Right renal pelvis (tissue), 4 donors: ENCODE data around the gene PLK3. TPM values are rescaled to one million over a fixed set of nuclear protein-coding genes. Genes with fewer than 3 reads are reported as not detected.
A peak's percentile ranks its signal among the peaks of the same experiment; 100 is the strongest.
"Not testable (repeated sequence)": the region's sequence is repeated elsewhere in the genome, so short reads cannot be mapped to it uniquely, and the experiment has no call there.

Source experiments
- DNase-seq, 4 donors: peaks; one replicate each; pipeline ENCODE4 v3.0.0-alpha.2; 2013; ENCODE audit warnings: low read depth in 4 of 4, low spot score in 3 of 4, missing footprints in 1 of 4
- polyA plus RNA-seq, 4 donors: library from polyadenylated mRNA; unstranded; fragments of 120-200 nt; gene quantifications; one replicate each; pipeline ENCODE4 v1.2.1, GENCODE V29; 2013; ENCODE audit not compliant: insufficient read length in 4 of 4

The PLK3 gene
- polyA plus RNA-seq, 4 donors: 5.3 to 8.4 (median 6.6) TPM

DNA sequence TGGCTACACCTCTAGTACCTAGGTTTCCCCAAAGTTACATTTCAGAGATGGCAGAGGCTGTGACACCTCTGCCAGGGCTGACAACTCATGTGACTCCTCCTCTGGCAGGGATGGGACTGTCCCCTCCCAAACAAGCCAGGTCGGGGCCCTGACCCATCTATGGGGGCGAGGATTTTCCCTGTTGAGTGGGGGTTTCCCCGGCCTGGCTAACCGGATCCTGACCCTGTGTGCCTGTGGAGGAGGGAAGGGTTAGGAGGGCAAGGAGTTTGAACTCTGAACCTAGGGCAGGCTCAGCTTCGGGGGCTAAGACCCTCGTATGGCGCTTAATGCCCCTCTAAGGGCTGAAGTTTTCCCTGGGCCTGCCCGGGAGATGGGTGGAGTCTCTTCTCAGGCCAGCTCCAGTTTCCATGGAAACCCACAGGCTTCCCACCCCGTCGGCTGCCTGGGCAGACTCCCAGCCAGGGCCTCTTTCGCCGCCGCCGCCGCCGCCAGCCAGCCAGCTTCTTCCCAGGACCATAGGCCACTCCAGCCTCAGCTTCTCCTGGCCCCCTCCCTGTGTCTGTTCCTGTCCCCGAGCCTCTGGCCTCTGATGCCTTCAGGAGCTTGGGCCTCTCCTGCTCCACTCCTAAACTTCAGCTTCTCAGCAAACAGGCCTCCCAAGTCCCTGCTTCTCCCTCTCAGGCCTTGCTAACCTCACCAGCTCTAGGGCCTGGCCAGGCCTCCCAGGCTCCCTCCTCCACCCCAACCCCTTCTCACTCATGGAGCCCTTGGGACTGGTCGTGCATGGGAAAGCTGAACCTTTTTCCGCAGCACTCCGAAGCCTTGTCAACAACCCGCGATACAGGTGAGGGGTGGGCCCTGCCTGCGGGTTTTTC is 8.1 kb downstream of the PLK3 start, which contains the start of gene BTBD19:
TSS of gene BTBD19 (plus strand) at position 461 of the 875 bp plus-strand sequence. CDS start at position 759, 298 bp downstream.
- DNase-seq: peak in 1 of 4 donors; percentile 78

DNA sequence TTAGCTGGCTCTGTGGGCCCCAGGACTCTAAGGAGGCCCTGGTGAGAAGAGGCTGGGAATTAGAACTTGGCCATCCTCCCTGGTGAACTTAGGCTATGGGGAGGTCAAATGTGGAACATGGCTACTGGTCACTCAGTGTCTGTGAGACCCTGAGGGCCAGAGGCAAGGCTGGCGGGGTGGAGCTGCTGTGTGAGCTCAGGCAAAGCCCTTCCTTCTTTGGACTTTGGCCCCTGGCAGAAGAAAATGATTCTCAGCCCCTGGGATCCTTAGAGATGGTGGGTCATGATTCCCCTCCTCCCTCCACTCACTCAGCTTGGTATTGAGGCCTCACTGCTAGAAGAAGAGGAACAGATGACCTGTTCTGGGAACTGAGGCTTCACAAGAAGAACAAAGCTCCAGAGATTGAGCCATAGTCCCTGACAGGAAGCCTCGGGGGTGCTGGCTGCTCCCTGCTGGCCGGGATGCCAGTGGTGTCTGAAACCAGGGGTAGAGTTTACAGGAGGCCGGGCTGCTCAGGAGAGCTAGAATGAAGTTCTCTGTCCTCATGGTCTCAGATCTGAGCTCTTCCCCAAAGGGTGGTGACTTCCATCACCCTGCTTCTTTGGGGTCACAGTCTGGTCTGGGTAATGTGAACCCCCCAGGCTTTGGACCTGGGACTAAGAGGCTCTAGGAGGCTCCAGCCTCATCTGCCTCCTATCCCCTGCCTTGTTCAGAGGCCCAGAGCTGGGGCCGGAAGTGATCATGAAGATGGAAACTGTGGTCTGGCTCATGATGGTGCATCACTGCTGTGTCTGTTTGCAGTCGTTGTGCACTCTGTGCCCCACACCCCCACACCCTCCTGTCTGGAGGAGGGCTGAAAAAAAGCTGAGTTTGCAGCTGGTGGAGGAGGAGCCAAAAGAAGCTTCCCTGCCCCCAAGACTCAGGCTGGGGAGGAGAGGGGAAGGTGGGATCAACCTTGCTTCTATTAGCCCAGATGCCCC is 9.1 kb downstream of the PLK3 start:
- no peak for DNase-seq

DNA sequence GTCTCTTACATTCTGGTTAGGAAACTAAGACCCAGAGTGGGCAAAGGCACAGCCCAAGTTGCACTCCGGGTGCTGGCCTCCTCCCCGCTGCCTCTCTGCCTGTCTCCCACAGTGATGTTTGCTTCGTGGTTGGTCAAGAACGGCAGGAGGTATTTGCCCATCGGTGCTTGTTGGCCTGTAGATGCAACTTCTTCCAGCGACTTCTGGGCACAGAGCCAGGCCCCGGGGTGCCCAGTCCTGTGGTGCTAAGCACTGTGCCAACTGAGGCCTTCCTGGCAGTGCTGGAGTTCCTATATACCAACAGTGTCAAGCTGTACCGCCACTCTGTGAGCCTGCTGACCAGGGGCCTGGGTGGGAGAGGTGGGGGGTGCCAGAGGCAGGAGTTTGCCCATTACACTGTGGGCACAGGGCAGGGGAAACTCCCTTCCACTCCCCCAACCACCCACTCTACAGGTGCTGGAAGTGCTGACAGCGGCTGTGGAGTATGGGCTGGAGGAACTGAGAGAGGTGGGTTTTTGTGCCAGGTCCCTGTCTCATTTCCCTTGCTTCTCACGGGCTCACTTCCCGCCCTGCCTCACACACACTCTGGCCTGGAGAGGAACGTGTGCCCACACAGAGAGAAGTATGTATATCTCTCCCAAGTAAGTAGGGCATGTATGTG is 10.1 kb downstream of the PLK3 start:
- DNase-seq: no peak

DNA sequence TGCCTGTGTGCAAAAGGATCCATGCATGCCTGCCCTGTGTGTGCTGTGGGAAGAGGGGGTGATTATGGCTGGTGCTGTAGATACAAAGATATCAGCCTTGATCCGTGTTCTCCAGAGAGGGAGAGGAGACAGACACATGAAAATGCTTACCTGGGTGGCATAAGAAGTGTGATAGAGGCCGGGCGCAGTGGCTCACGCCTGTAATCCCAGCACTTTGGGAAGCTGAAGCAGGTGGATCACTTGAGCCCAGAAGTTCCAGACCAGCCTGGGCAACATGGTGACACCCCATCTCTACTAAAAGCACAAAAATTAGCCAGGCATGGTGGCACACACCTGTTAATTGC is 10.6 kb downstream of the PLK3 start:
- not testable (repeated sequence) for DNase-seq

DNA sequence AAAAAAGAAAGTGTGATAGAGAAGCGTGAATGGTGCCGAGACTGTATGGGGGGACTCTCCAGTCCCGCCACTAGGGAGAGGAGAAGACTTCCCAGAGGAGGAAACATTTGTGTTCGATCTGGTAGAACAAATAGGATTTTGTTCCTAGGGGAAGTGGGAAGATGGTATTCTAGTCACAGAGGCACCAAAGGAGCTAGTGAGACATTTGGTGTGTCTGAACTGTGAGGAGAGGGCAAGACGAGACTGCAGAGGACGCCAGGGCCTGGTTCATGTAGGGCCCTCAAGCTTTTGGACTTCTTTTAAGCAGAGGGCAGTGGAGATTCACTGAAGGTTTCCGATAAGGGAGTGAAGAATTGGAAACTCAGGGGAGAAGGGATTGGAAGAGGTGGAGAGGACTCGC is 11.1 kb downstream of the PLK3 start:
- DNase-seq: no peak

DNA sequence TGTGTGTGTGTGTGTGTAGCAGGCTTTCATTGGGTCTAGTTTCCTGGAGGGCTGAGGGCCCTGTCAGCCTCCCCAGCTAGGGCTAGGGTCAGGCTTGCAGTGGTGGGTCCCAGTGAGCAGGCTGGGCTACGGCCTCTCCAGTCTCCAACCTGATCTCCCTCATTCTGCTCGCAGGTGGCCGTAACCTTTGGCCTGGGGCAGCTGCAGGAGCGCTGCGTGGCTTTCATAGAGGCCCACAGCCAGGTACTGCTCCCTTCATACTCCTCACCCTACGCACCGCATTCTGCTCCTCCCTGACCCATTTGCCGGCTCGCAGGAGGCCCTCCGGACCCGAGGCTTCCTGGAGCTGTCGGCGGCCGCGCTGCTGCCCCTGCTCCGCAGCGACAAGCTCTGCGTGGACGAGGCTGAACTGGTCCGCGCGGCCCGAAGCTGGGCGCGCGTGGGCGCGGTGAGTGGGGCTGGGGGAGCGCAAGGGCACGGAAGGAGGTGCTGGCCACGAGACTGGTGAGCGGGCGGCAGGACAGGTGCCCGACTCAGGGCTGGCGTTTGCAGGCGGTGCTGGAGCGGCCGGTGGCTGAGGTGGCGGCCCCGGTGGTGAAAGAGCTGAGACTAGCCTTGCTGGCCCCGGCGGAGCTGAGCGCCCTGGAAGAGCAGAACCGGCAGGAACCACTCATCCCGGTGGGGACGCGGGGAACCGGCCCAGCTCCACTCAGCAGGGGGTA is 12.8 kb downstream of the PLK3 start:
- DNase-seq: no peak

DNA sequence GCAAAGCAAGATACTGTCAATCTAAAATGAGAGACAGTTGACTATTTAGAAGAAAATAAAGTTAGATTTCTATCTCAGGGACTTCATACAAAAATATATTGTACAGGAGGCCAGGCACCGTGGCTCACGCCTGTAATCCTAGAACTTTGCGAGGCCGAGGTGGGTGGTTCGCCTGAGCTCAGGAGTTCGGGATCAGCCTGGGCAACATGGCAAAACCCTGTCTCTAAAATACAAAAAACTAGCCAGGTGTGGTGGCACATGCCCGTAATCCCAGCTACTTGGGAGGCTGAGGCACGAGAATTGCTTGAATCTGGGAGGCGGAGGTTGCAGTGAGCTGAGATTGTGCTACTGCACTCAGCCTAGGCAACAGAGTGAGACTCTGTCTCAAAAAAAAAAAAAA is 15.7 kb downstream of the PLK3 start:
- DNase-seq: not testable (repeated sequence)

DNA sequence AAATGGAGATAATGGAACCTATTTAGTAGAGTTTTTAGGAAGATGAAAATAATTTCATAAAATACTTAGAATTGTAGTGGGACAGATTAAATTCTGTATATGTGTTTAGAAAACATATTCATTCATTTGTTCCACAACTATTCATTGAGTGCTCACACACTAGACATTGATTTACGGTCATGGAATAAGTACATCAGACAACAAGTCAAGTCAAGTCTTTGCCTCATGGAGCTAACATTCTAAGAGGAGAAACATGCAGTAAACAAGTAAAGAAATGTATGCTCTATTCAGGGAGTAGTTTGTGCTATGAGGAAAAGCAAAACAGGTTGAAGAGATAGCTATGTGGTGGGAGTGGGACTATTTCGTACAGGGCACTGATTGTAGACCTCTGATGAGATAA is 17.1 kb downstream of the PLK3 start:
- no peak for DNase-seq

DNA sequence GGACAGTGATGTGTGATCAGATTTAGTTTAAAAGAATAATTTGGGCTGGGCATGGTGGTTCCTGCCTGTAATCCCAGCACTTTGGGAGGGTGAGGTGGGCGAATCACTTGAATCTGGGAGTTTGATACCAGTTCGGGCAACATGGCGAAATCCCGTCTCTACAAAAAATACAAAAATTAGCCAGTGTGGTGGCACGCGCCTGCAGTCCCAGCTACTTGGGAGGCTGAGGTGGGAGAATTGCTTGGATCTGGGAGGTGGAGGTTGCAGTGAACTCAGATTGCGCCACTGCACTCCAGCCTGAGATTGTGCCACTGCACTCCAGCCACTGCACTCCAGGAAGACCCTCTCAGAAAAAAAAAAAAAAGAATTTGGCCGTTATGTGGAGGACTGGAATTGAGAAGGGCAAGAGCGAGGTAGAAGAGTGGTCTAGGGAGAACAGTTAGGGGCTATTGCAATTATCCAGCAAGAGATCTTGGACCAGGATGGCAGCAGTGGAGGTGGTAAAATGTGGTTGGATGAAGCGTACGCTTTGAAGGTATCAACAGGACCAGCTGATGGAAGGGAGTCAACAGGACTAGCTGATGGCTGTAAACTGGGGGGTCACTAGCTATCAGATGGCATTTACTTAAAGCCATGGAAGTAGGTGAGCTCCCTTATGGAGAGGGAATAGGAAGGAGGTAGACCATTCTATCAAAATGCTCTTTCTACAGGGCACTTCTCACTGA is 17.8 kb downstream of the PLK3 start:
- DNase-seq: no peak

DNA sequence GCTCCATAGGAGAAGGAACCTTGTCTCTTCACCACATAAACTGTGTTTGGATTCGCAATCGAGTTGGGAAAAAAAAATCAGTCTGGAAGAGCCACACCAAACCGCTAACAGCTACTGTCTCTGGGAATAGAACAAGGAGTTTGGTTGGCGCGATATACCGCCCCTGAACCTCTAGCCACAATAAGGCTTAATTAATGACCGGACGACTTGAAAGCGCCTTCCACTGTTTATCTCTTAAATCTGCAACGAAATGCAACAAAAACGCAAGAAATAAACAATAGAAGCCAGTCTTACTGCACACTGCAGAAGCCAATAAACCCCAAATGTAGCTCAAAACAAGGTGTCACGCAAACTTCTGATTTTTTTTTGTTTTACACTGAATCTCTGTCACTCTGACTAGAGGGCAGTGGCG is 19.0 kb downstream of the PLK3 start:
- no peak for DNase-seq

DNA sequence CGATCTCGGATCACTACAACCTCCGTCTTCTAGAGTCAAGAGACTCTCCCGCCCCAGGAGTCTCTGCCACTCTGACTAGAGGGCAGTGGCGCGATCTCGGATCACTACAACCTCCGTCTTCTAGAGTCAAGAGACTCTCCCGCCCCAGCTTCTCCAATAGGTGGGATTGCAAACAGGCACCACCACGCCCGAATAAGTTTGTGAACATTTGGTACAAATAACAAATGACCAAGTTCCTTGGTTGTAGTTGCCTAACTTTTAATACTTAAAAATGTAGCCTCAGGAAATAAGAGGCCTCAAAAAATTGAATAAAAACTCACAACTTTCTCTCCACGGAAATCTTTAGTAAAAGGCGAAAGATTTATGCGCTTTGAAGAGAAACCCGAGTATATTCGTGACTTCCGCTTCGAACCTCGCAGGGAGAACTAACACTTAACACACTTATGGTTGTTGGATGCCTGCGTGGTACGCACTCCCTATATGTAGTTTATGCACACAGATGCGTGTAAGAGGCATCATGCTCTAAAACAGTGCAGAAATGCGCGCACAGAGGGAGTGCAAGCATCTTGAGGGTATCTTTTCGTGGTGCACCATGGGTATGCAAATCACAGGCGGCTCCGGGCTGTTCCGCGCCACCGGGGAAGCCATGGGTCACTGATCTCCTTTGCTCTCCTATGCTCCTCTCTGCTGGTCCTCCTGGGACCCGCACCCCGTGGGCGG is 19.6 kb downstream of the PLK3 start:
- peak in 3 of 4 donors; percentile 80 to 90 (median 86) for DNase-seq

DNA sequence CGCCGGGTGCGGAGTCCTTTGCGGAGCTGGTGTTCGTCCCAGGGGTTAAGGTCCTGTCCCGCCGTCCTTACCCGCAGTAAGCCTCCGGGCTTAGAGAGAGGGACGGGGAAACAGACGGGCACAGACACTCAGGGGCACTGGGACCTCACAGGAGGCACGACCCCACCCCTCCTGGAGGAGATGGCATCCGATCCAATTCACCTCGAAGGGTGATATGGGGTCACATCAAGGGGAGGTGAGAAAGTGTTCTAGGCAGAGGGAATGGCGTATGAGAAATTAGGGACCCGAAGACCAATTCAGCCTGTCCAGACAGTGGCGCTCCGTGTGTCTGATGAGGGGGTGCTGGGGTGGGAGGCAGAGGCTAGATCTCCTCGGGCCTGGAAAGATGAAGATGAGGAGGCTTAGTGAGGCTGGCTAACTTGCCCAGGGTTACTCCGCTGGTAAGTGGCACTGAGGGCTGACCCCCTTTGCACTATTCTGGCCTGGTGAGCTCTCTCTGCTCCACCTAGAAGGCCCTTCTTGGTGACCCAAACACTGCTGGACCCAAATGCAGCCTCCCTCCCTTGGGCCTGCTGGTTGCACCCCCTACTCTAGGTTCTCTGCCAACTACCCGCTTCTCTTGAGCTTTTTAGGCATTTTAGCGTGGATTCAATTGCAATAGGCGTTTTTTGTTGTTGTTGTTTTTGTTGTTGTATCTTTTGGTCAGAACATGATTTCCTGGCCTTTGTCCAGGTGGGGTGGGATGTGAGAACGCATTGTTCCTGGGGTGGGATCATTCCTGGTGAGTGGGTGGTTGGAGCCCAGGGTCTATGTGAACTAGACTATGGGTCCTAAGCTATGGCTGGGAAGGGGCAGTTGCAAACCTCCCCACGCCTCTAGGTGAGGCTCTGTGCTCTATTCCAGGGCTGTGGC is 20.4 kb downstream of the PLK3 start:
- no peak for DNase-seq

DNA sequence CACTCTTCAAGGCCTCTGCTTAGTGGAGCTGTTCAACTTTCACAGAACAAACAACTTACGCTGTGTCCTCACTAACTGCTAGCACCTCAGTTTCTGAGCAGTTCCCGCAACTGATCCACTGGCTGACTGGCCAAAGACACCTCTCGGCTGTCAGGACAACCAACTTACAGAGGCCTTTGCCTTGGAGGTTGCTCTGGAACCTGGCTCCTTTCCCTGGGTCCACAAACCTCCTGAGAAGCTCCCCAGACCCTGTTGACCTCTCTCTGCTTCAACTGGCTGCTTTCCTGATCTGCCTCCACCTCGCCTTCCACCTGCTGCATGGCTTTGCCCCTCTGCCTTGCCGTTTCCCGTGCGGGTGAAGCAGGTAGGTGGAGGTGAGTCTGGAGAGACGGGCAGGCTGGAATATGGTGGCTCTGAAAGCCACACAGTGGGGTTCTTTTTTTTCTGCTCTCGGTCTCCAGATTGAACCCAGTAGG is 21.1 kb downstream of the PLK3 start:
- DNase-seq: no peak

DNA sequence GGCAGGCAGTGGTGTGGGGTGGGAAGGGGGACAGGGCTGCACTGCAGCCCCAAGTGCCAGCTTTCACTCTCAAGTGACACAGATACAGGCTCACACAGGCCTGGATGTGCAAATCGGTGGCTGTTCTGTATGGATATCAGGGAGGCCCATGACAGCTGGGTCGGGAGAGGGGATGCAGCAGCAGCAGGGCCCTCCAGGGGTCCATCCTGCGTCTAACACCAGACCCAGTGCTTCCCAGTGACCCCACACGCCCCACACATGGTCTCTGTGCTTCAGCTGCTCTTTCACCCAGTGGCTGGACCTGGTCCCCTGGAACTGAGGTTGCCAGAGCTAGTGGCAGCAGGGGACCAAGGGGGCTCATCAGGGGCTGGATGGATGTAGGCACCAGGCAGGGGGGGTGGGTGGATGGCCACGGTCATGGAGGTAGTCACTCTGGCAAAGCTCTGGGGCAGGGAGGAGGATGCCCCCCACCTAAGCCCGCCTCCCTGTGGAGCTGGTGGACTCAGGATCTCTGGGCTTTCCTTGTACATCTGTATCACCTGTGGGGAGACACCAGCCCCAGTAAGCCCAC is 22.0 kb downstream of the PLK3 start:
- DNase-seq: no peak

DNA sequence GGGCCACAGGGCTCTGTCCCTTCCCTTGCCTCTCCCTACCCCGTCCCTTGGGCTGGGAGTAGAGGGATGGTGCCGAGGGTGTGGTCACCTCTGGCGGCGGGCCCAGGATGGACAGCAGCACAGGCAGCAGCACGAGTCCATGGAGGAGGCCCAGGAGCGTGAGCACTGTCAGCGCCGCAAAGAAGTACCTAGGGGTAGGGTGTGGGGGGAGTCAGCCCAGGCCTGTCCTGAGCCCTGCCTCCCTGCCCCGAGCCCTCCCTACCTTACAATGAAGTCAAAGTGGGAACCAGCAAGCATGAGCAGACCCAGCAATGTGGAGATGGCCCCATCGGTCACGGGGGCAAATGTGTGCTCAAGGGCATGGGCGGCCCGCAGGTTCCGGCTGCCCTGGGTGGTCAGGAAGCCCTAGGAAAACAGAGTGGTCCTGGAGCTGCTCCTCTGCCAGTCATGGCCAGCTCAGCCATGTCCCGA is 22.8 kb downstream of the PLK3 start:
- DNase-seq: no peak

DNA sequence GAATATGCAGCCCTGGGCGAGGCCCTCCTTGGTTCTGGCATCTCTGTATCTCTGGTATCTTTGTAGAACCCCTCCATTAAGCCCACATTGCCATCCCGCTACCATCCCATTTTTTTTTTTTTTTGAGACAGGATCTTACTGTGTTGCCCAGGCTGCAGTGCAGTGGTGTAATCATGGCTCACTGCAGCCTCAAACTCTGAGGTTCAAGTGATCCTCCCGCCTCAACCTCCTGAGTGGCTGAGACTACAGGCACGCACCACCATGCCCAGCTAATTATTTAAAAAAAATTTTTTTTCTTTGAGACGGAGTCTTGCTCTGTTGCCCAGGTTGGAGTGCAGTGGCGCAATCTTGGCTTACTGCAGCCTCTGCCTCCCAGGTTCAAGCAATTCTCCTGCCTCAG is 24.2 kb downstream of the PLK3 start:
- DNase-seq: not testable (repeated sequence)
